ENCODE data around the gene ARFGAP1.

Gene ARFGAP1

GRCh38 chr20:63259734-63260460, 12.7 kb upstream of the ARFGAP1 start:
- DNase-seq (ENCODE audit: low read depth in 2 of 2), result no peak

DNA sequence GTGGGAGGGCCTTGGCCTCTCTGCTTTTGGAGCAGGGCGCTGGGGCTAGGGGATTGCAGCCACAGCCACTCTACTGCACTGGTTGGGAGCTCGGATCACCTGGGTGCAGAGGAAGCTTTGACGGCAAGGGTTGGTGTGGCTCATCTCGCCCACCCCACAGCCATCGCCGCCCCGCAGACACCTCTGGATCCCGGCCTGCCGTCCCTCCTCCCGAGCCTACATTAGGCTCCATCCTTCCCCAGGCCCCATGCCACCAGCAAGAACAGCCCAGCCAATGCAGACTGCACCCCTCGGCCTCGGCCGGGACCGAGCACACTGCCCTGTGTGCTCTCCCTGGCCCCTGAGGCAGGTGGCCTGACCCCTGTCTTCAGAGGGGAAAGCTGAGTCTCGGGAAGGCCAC, 12.1 kb upstream of the ARFGAP1 start:
- DNase-seq (ENCODE audit: low read depth in 2 of 2), result no peak

- no peak for DNase-seq (ENCODE audit: low read depth in 2 of 2)
These were observed 11.4 kb upstream of the ARFGAP1 start for GRCh38 chr20:63261060-63261794.

- no peak for DNase-seq (ENCODE audit: low read depth in 2 of 2)
These were observed 10.7 kb upstream of the ARFGAP1 start for GRCh38 chr20:63261795-63262528.

DNA sequence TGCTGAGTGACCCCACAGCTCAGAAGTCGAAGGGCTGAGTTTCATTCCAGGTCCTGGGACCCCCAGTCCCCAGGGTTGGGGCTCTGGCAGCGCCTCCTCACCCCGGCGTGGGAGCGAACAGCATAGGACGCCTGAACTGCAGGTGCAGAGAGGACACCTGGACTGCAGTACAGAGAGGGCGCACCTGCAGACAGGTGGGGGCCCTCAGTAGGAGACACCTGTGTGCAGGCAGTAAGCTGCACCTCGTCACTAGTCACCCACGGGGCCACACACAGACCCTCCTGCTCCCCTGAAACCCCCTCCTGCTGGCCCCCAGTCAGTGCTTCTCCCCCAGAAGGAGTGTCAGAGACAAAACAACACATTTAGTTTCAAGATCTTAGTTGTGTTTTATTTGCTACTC, 9.8 kb upstream of the ARFGAP1 start:
- DNase-seq (ENCODE audit: low read depth in 2 of 2), result no peak

- no peak for DNase-seq (ENCODE audit: low read depth in 2 of 2)
These were observed 8.6 kb upstream of the ARFGAP1 start for GRCh38 chr20:63264000-63264399.

GRCh38 chr20:63264519-63264918, 8.1 kb upstream of the ARFGAP1 start:
- DNase-seq (ENCODE audit: low read depth in 2 of 2), result no peak

- DNase-seq (ENCODE audit: low read depth in 2 of 2), result no peak
These were observed 6.6 kb upstream of the ARFGAP1 start for GRCh38 chr20:63265891-63266515.

DNA sequence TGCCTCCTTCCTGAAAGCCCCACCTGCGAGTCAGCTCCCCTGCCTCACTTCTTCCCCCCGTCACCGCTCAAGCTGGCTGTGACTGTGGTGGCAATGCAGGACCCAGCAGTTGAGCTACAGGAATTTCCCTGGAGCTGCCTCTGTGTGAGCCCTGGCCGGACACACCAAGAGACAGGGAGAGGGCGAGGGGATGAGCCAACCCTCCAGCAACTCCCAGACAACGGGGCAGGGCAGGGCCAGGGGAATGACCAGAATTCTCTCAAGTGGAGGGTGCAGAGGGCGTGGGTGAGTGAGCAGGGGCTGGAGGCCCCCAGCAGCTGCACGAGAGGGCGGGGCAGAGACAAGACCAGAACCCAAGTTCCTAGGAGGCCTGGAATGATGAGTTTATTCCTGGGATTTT, 4.9 kb upstream of the ARFGAP1 start:
- no peak for DNase-seq (ENCODE audit: low read depth in 2 of 2)

- DNase-seq (ENCODE audit: low read depth in 2 of 2), result no peak
These were observed 4.4 kb upstream of the ARFGAP1 start for GRCh38 chr20:63268256-63268655.

- DNase-seq (ENCODE audit: low read depth in 2 of 2), result no peak
These were observed 3.8 kb upstream of the ARFGAP1 start for GRCh38 chr20:63268671-63269439.

- DNase-seq (ENCODE audit: low read depth in 2 of 2), result no peak
These were observed 2.9 kb upstream of the ARFGAP1 start for GRCh38 chr20:63269724-63270123.

- no peak for DNase-seq (ENCODE audit: low read depth in 2 of 2)
These were observed 1.8 kb upstream of the ARFGAP1 start for GRCh38 chr20:63270606-63271325.

GRCh38 chr20:63273059-63273579, 506 bp downstream of the ARFGAP1 start:
- no peak for DNase-seq (ENCODE audit: low read depth in 2 of 2)

GRCh38 chr20:63273635-63274380, 1.2 kb downstream of the ARFGAP1 start:
- DNase-seq (ENCODE audit: low read depth in 2 of 2), result no peak

DNA sequence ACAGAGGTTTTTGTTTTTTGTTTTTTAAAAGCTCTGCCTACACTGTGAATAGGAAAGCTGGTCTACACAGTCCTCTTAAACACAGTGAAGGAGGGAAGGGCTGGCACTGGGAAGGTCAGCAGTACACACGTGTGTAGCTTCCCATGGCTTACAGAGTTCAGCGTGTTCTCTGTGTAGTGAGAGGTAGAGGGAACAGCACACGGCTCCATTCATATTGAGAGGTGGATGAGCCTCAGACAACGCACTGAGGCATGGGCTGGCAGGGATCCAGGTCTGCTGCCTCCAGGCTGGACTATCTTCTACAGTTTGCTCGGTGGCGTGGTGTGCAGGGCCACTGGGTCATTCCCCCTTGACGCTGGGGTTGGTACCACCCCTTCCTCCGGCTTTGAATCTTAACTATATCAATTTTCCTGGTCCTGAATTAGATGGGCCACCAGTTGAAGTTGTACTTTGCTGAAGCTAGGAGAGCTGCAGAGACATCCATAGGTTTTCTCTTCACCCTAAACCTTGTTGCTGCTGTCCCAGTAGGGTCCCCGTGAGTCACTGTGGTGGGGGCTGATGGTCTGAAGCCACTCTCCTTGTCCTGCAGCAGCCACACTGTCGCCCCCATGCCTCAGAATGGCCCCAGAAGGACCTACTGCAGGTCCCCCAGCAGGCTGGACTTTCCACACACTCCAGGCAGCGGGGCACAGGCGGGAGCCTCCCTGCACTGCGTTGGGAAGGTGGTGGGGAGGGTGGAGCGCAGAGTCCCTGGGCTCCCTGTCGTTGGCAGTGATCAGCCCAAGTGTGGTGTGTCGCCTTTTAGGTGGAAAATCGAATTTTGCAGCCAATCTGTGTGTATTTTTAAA, 2.0 kb downstream of the ARFGAP1 start:
- no peak for DNase-seq (ENCODE audit: low read depth in 2 of 2)

- DNase-seq (ENCODE audit: low read depth in 2 of 2), result no peak
These were observed 3.2 kb downstream of the ARFGAP1 start for GRCh38 chr20:63275825-63276224.

DNA sequence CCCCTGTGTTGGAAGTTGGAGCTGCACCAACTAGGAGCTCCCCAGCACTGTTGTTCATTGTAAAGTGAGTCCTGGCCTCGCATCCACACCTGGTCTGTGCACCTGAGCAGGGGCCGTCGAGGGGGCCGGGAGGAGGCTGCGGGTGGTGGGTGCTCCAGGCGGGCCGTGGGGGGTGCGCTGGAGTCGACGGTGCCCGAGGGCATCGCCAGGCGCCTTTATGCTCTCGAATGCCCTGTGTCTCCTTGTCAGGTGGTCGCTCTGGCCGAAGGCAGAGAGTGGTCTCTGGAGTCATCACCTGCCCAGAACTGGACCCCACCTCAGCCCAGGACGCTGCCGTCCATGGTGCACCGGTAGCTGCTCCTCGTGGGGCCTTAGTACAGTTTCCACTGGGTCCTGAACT, 4.3 kb downstream of the ARFGAP1 start:
- DNase-seq (ENCODE audit: low read depth in 2 of 2), result no peak

Data from stimulated activated CD8-positive, alpha-beta memory T cell treated with anti-CD3 and anti-CD28 coated beads, Interleukin-15, amount 100 ng/mL, for 48 hours (primary cell).